Midbrain (tissue), 1 donor: ENCODE results near the gene PHB1.

Source experiments
- DNase-seq: peaks from one replicate; lab custom pipeline; 2025; lab: John Stamatoyannopoulos, UW

The PHB1 gene

GRCh38 chr17:49404906-49405305 lies 9.8 kb downstream of the PHB1 start:
- no peak for DNase-seq

GRCh38 chr17:49404361-49404760 lies 10.3 kb downstream of the PHB1 start:
- DNase-seq, result no peak

- peak; percentile 38 for DNase-seq
Observed at GRCh38 chr17:49403514-49404289, 11.0 kb downstream of the PHB1 start.

GRCh38 chr17:49402706-49403105 lies 12.0 kb downstream of the PHB1 start:
- DNase-seq, result no peak

DNA sequence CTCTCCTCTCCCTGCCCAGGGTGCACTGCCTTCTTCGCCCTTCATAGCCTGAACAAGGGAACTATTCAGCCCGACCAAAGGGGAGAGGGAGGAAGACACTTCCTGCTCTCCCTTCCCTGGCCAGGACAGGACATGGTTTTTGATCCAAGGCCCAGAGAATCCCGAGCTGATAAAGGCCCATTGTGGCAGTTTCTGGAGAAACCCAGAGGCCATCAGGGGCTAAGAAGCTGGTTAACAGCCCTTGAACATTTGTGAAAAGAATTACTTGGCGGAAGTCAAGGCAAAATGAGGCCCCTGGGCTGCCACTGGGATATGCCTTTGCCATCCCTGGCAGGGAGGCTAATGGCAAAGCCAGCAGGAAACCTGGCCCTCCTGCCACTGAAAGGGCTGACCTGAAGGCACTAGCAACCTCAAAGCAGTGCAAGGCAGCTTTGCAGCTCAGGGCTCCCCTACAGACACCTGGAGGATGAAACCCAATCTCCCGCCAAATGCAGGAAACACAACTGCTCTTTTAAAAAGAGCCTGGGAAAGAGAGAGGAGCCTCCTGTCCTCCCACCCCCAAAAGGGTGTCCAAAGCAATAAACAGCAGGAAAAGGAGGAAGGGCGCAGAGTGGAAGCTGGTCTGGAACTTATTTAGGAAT lies 12.6 kb downstream of the PHB1 start:
- DNase-seq, result peak; percentile 64

DNA sequence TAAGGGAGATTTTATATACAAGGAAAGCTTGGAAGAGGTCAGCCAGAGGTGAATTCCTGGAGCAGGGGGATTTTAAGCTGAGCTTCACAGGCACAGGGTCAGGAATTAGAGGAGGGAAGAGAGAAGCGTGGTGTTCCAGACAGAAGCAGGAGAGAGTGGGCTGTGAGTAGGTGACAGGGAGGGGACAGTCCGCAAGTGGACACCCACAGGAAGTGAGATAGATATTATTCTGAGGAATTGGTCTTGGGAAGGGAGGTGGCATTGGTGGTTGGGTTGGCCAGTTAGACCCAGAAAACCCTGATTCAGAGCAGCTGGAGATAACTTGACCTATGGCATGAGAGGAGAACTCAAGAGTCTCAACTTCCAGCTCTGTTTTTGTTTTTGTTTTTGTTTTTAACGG lies 14.7 kb downstream of the PHB1 start:
- no peak for DNase-seq

DNA sequence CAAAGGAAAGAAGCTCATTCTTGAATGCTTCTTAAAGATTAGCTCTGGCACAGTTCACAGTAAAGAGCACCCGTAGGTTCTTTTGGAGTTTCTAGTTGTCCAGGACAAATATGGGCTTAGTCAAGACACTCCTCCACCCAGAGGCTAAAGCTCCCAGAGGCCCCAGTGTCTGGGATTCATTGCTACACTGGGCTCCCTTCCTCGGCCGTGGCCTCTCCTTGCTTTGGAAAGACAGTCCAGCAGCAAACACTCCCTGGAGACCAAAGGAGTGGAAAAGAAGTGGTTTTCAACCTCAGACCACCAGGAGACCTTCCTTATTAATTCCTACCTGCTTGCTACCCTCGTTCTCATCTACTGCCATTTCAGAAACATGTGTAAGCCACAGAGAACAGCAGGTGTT lies 17.1 kb downstream of the PHB1 start:
- no peak for DNase-seq

- DNase-seq, result peak; percentile 4
Observed at GRCh38 chr17:49393491-49394255, 21.0 kb downstream of the PHB1 start.

GRCh38 chr17:49390548-49391324 lies 23.9 kb downstream of the PHB1 start:
- peak; percentile 65 for DNase-seq

GRCh38 chr17:49389514-49390347 lies 25.0 kb downstream of the PHB1 start:
- DNase-seq, result peak; percentile 22

DNA sequence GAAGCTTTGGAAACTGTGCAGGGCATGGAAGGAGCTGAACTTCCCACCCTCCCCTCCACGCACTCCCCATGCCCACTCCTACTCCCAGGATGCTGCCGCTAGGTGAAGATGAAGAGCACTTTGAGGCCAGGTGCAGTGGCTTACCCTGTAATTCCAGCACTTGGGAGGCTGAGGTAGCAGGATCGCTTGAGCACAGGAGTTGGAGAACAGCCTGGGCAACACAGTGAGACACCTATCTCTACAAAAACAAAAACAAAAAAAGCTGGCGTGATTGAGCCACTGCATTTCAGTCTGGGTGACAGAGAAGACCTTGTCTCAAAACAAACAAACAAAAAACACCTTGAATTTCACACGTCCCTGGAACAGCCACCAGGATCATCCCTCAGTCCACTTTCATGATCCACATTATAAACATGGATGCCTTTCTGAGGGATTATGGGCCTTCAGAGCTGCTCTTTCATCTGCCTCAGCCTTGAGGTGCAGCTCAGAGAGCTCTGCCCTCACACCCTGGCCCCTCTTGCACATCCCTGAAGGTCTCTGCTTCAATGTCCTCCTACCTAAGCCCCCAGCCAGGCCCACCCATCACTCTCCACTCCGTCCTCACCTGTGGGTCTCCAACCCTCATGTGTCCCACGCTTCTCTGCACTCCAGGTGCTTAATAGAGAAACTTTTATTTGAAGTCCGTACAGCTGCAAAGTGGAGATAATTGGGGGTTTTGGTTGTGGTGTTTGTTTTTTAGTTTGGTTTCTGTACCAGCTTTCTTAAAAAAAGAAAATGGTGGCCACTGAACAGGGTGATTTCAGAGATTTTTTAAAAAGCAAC lies 25.8 kb downstream of the PHB1 start:
- no peak for DNase-seq

GRCh38 chr17:49388290-49388640 lies 26.4 kb downstream of the PHB1 start:
- no peak for DNase-seq

DNA sequence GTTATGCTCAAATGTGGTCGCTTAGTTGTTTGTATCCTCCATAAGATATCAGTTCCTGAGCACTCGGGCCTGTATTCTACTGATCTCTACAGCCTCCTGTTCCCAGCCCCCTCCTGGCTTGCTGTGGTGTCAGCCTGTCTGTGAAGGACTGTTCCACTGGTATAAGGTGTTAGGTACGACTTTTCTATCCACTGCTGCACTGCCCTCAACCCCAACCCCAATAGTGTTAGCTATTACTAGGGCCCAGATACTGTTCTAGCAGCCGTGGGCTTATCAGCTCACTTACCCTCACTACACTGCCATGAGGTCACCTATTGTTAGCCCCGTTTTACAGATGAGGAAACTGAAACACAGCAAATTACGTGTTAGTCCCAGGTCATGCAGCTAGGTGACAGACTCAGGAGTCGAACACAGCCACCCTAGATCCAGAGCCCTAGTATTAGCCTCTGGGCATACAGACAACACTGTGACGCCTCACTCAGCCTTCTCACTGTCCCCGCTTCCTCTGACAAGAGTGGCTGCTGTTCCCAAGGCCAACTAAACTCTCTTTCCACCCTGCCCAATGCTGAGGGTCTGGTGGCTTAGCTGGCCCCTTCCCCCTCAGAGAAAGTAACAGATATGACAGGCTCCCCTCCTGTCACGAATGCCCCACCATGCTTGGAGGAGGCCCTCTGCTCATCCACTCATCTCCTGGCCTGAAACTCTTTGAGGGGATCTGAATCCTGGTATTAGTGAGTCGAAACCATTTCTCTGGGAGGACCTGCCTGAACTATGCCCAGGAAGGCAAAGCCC lies 27.0 kb downstream of the PHB1 start:
- no peak for DNase-seq

GRCh38 chr17:49386373-49386772 lies 28.3 kb downstream of the PHB1 start:
- DNase-seq, result no peak

DNA sequence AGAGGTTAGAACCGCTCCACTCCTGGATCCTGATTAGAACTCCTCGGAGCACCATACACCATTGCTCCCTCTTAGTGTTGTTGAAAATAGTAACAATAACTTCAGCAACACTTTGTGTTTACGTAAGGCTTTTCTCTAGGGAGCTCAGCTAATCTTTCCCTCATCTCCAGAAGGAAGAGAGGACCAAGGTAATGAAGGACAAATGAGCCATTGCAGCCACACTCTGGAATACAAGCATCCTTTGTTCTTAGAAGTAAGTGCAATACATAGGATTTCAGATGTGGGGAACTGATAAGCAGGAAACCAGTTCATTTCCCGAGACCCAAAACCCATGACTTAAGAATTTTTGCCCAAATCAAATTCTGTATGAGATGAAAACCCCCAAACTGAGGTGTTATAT lies 29.7 kb downstream of the PHB1 start:
- no peak for DNase-seq

DNA sequence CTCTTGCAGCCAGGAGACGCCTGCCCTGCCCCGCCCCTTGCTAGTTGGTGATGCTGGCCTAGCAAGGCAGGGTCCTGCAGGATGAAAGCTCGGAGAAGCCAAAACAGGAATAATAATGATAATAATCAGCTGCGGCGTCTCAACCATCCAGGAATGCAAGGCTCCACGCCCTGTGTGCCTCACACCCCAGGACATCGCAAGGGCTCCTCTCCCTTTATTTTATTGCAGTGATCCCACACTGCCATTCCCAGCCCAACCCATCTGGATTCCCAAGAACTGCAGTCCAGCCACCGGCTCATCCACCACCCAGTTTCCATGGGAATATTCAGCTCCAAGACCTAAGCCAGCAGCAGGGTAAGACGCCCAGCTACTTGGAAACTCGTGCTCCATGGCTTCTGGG lies 31.6 kb downstream of the PHB1 start:
- no peak for DNase-seq

DNA sequence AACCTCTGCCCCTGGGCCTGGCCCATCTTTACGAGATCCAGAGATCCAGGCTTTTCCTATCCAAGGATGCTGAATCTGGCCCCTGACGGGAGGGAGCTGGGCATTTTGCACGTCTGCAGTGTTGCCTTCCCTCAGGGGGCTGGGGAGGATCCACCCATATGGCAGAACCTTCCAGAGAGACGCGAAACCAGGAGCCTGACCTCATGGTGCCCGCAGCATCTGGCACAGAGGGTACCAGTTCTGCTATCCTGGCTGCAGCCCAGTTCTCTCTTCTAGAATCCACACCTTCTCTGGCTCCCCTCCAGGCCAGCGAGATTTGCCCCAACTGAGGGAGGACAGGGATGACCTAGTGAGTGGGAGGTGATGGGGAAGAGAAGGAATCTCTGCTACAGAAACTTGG lies 32.1 kb downstream of the PHB1 start:
- no peak for DNase-seq

DNA sequence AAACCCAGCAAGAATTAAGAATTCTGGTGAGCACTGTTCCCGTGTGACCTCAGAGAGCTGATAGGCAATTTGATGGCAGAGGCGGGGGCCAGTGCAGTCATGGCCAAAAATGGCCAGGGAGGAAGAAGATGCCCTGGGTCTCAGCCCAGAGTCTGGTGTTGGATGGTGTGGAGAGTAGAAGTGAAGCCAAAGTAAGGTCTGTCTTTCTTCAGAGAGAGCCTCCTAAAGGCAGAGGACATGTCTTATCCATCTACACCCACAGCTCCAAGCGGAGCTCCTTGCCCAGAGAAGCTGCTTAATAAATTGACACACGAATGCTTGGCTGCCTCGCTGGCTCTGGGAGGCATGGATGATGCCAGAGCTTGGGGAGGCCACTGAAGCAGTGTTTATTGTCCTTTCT lies 32.9 kb downstream of the PHB1 start:
- DNase-seq, result no peak

GRCh38 chr17:49381033-49381432 lies 33.6 kb downstream of the PHB1 start:
- no peak for DNase-seq

- DNase-seq, result no peak
Observed at GRCh38 chr17:49379926-49380325, 34.8 kb downstream of the PHB1 start.
